ENCODE data around the gene GADL1.

GADL1 gene

GRCh38 chr3:30753766-30754165, 140.7 kb downstream of the GADL1 start:
- DNase-seq = no peak

GRCh38 chr3:30752970-30753369, 141.5 kb downstream of the GADL1 start:
- no peak for DNase-seq

- no peak for DNase-seq
Measured at GRCh38 chr3:30752491-30752890, 142.0 kb downstream of the GADL1 start.

GRCh38 chr3:30751610-30752299, 142.7 kb downstream of the GADL1 start:
- peak; percentile 21 for DNase-seq

- no peak for DNase-seq
Measured at GRCh38 chr3:30750967-30751366, 143.5 kb downstream of the GADL1 start.

- no peak for DNase-seq
Measured at GRCh38 chr3:30749230-30749629, 145.2 kb downstream of the GADL1 start.

- no peak for DNase-seq
Measured at GRCh38 chr3:30747771-30748281, 146.6 kb downstream of the GADL1 start.

GRCh38 chr3:30743641-30744317, 150.7 kb downstream of the GADL1 start:
- no peak for DNase-seq

- DNase-seq = no peak
Measured at GRCh38 chr3:30742796-30743619, 151.5 kb downstream of the GADL1 start.

GRCh38 chr3:30741889-30742288, 152.6 kb downstream of the GADL1 start:
- no peak for DNase-seq

- no peak for DNase-seq
Measured at GRCh38 chr3:30738605-30739004, 155.9 kb downstream of the GADL1 start.

GRCh38 chr3:30737743-30738499, 156.5 kb downstream of the GADL1 start:
- no peak for DNase-seq

GRCh38 chr3:30733696-30734095, 160.8 kb downstream of the GADL1 start:
- DNase-seq = no peak

- no peak for DNase-seq
Measured at GRCh38 chr3:30733209-30733608, 161.3 kb downstream of the GADL1 start.

GRCh38 chr3:30730967-30731366, 163.5 kb downstream of the GADL1 start:
- DNase-seq = no peak

GRCh38 chr3:30729936-30730335, 164.5 kb downstream of the GADL1 start:
- no peak for DNase-seq

- no peak for DNase-seq
Measured at GRCh38 chr3:30729512-30729911, 164.9 kb downstream of the GADL1 start.

GRCh38 chr3:30728143-30728542, 166.3 kb downstream of the GADL1 start:
- DNase-seq = no peak

GRCh38 chr3:30724863-30725262, 169.6 kb downstream of the GADL1 start:
- no peak for DNase-seq

GRCh38 chr3:30723211-30723610, 171.2 kb downstream of the GADL1 start:
- DNase-seq = no peak

- DNase-seq = no peak
Measured at GRCh38 chr3:30721314-30721634, 173.2 kb downstream of the GADL1 start.

- no peak for DNase-seq
Measured at GRCh38 chr3:30720586-30721313, 173.7 kb downstream of the GADL1 start.

Data from NCI-H1694 (cell line).